Right atrium auricular region (tissue), 2 donors: Measurements from ENCODE around the gene AFF1. TPM values are rescaled to one million over a fixed set of nuclear protein-coding genes. Genes with fewer than 3 reads are reported as not detected.
"Not testable (repeated sequence)": the region's sequence is repeated elsewhere in the genome, so short reads cannot be mapped to it uniquely, and the experiment has no call there.

Source experiments
- DNase-seq: peaks from one replicate; pipeline ENCODE4 v3.0.0-alpha.2; 2019; ENCODE audit warnings: low spot score
- H3K27ac ChIP-seq, 2 donors: fragments of 200-600 bp; sonication (generic); 1 replicate in 1 of 2; 2 replicates in 1 of 2; pipeline ENCODE4 v1.5.1; 2016 to 2019
- H3K27me3 ChIP-seq, 2 donors: fragments of 200-600 bp; sonication (generic); one replicate each; pipeline versions ENCODE4 v1.5.1 to v1.6.0; 2017 to 2019
- H3K36me3 ChIP-seq: fragments of 200-600 bp; sonication (generic); one replicate; pipeline ENCODE4 v1.5.1; 2016
- H3K4me1 ChIP-seq, 2 donors: fragments of 200-600 bp; sonication (generic); one replicate each; pipeline versions ENCODE4 v1.5.1 to v1.6.0; 2017 to 2019
- H3K4me3 ChIP-seq, 2 donors: fragments of 200-600 bp; sonication (generic); 1 replicate in 1 of 2; 2 replicates in 1 of 2; pipeline ENCODE4 v1.5.1; 2017 to 2019; ENCODE audit warnings: mild to moderate bottlenecking in 1 of 2, moderate library complexity in 1 of 2
- H3K9me3 ChIP-seq, 2 donors: fragments of 200-600 bp; sonication (generic); one replicate each; pipeline ENCODE4 v1.5.1; 2019
- total RNA-seq, 2 donors: library from RNA; depleted of rRNA; stranded (reverse); fragments of >200 nt; gene quantifications; one replicate each; pipeline ENCODE4 v1.1.0, GENCODE V29; 2016
- TF ChIP-seq, protein P1 (sequence below), 2 donors: fragments of 200-600 bp; sonication (generic); IDR thresholded peaks; one replicate each; pipeline ENCODE4 v1.5.1; 2019; ENCODE audit warnings: antibody characterized with exemption in 2 of 2

Gene AFF1
- total RNA-seq, 2 donors from 2014 or later, result 59.2 to 73.5 TPM

DNA sequence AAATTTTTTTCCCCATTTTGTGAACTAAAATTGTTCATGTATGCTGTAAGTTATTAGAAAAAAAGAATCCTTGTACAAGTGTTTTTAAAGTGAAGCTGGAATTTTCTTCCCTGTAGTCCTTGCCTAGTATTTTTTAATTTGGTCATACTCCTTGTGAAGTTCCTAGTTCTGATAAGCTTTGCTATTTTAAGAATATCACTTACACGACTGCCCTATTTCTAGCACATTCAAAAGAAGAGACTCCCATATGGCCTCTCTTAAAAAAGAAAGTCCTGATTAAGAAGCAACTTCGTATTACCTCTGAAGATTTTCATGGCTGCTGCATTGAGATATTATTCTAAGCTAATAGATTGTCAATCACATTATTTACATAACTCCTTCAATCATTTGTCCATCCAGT, 198.4 kb downstream of the AFF1 start:
- Histone ChIP-seq H3K4me3 (no peak overlapping the region), H3K36me3 (peaks cover 83% of the 10 kb centered on the region), H3K9me3 (no peaks in the 10 kb centered on the region), H3K27ac (peak overlapping the region; percentile 44 to 77), H3K27me3 (no peaks in the 10 kb centered on the region), H3K4me1 (peaks cover 0 to 15% of the 10 kb centered on the region in 2 donors)
- DNase-seq, result no peak
- TF ChIP-seq, protein P1, sequence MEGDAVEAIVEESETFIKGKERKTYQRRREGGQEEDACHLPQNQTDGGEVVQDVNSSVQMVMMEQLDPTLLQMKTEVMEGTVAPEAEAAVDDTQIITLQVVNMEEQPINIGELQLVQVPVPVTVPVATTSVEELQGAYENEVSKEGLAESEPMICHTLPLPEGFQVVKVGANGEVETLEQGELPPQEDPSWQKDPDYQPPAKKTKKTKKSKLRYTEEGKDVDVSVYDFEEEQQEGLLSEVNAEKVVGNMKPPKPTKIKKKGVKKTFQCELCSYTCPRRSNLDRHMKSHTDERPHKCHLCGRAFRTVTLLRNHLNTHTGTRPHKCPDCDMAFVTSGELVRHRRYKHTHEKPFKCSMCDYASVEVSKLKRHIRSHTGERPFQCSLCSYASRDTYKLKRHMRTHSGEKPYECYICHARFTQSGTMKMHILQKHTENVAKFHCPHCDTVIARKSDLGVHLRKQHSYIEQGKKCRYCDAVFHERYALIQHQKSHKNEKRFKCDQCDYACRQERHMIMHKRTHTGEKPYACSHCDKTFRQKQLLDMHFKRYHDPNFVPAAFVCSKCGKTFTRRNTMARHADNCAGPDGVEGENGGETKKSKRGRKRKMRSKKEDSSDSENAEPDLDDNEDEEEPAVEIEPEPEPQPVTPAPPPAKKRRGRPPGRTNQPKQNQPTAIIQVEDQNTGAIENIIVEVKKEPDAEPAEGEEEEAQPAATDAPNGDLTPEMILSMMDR (IDR thresholded peaks at IDR 0.05), result no peak

DNA sequence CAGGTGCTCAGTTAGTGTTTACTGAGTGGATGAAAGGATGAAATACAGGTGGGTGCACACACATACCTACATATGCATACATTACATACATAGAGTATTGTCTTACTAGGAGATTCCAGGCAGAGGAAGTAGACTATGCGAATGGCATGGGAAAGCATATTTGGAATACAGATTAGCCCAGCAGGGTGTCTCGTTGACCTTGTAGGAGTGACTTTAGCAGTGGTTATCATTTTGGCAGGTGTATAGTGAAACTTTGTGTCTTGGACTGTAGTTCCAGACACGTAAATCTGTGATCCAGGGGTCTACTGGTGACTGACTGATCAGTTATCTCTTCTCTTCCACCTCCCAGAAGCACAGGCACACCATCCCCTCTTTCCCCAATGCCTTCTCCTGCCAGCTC, 199.3 kb downstream of the AFF1 start:
- Histone ChIP-seq H3K4me1 (peaks cover 0 to 9% of the 10 kb centered on the region in 2 donors), H3K36me3 (peaks cover 81% of the 10 kb centered on the region), H3K4me3 (no peak overlapping the region), H3K27me3 (no peaks in the 10 kb centered on the region), H3K9me3 (no peaks in the 10 kb centered on the region), H3K27ac (peak overlapping the region; percentile 44 to 77)
- DNase-seq, result no peak
- TF ChIP-seq, protein P1 (IDR thresholded peaks at IDR 0.05), result no peak

DNA sequence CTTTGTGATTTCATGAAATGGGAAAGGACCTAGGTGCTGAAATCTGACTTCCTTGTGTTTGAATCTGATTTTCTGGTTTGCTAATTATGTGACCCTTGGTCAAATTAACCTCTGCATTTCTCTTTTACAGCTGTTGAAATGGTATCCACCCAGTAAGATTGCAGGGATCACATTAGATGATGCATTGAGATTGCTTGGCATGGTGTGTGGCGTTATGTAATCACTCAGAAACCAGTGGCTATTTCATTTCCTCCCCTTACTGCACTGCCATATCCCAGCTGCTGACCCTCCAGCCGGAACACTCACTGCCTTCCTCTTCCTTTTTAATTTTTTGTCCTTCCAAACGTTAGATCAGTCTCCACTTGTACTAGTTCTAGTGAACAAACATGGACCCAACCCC, 206.6 kb downstream of the AFF1 start:
- Histone ChIP-seq H3K4me3 (no peak overlapping the region), H3K27me3 (no peaks in the 10 kb centered on the region), H3K27ac (no peak overlapping the region), H3K9me3 (no peaks in the 10 kb centered on the region), H3K36me3 (peaks cover 21% of the 10 kb centered on the region), H3K4me1 (no peaks in the 10 kb centered on the region)
- no peak for DNase-seq
- TF ChIP-seq, protein P1 (IDR thresholded peaks at IDR 0.05), result no peak

DNA sequence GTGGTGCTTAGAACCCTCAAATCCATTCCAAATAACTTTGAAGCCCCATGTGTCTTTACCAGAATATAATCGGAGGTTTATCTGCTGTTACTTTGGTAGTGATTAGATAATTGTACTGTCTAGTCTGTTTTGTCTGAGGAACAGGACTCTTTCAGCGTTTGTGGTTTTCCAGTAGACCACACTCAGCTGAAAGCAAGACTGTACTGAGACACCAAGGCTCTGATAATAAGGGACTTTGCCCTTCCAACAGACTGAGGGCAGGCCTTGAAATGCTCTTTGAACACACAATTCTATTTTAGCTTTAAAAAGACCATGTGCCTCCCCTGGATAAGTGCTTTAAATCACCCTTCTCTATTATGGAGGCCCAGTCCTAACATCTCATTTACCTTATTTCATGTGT, 209.5 kb downstream of the AFF1 start:
- Histone ChIP-seq H3K36me3 (peaks cover 4% of the 10 kb centered on the region), H3K9me3 (no peaks in the 10 kb centered on the region), H3K4me1 (no peaks in the 10 kb centered on the region), H3K27me3 (no peaks in the 10 kb centered on the region), H3K4me3 (no peak overlapping the region), H3K27ac (no peak overlapping the region)
- TF ChIP-seq, protein P1 (IDR thresholded peaks at IDR 0.05), result no peak
- DNase-seq, result no peak

DNA sequence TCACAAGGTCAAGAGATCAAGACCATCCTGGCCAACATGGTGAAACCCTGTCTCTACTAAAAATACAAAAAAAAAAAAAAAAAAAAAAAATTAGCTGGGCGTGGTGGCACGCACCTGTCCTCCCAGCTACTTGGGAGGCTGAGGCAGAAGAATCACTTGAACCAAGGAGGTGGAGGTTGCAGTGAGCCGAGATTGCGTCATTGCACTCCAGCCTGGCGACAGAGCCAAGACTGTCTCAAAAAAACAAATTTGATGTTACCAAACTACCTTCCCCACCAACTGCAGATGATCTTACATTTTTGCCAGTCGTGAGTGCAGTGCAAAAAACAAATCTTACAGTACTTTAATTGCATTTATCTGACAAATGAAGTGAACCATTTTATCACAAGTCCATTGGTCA, 211.1 kb downstream of the AFF1 start:
- not testable (repeated sequence) for H3K4me3 ChIP-seq, DNase-seq, H3K27me3 ChIP-seq, H3K36me3 ChIP-seq, H3K27ac ChIP-seq, H3K4me1 ChIP-seq, H3K9me3 ChIP-seq

DNA sequence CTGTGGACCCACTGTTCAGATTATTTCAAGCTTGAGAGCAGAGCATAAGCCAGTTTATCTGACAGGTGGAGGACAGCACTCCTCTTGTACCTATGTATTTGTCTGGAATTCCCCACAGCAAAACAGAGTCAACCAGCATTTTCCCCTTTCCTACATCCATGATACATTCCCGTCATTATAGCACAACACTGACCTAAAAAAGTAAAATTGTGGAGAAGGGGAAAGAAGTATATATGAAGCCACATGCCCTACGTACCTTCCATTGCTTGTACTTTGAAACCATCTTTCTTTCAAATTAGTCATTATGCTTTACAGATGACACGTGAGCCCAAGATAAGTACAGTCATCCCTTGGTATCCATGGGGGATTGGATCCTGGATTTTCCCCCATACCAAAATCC, 212.3 kb downstream of the AFF1 start:
- Histone ChIP-seq H3K4me1 (no peaks in the 10 kb centered on the region), H3K4me3 (no peak overlapping the region)

More for the DNA sequence above, 212.3 kb downstream of the AFF1 start:
- H3K36me3 ChIP-seq, result peaks cover 4% of the 10 kb centered on the region
- H3K9me3 ChIP-seq, result no peaks in the 10 kb centered on the region
- DNase-seq, result no peak
- TF ChIP-seq, protein P1 (IDR thresholded peaks at IDR 0.05), result no peak
- no peaks in the 10 kb centered on the region for H3K27me3 ChIP-seq
- H3K27ac ChIP-seq, result no peak overlapping the region
